HepG2 (cell line): Measurements from ENCODE around the gene HAGHL. TPM values are rescaled to one million over a fixed set of nuclear protein-coding genes. Genes with fewer than 3 reads are reported as not detected.
A peak's percentile ranks its signal among the peaks of the same experiment; 100 is the strongest.

Experiments
- ATAC-seq: fragments of 200-7000 bp; cut with Tn5 transposase; 3 replicates; pipeline ENCODE4 v1.9.1; 2020; ENCODE audit warnings: mild to moderate bottlenecking, moderate library complexity
- BruUV-seq: library from RNA; stranded (reverse); fragments of 400-500 nt; replicated peaks from 2 replicates; lab custom pipeline; 2021; lab: Mats Ljungman, UMichigan
- CTCF ChIA-PET: fragments of 300-600 bp; formaldehyde crosslinking; extraction: SDS; loops from one replicate; lab custom pipeline; 2021; ENCODE audit warnings: low total read pairs, inconsistent platforms, low intra/inter-chr PET ratio; lab: Yijun Ruan, JAX
- POLR2A ChIA-PET: fragments of 350-600 bp; sonication (Branson Sonifier 250); formaldehyde crosslinking; loops from one replicate; lab custom pipeline; 2020; ENCODE audit warnings: antibody characterized with exemption, inconsistent platforms; lab: Yijun Ruan, JAX
- DNase-seq: peaks from one replicate; pipeline ENCODE4 v3.0.0-alpha.2; 2015; ENCODE audit warnings: low spot score
- FAIRE-seq: peaks from 3 replicates; lab custom pipeline; 2011; peaks lifted over from hg19 to GRCh38; lab: Jason Lieb, UNC
- H2AFZ ChIP-seq: one replicate; pipeline ENCODE4 v1.6.1; 2011; ENCODE audit warnings: low read length, inconsistent platforms
- H3K27ac ChIP-seq: fragments of 300-600 bp; 3 replicates; pipeline ENCODE4 v1.8.0; 2011; ENCODE audit warnings: mixed run types, mild to moderate bottlenecking, mixed read lengths, low read length, inconsistent platforms; ENCODE audit not compliant: insufficient read depth; ENCODE audit errors: extremely low read length
- H3K27me3 ChIP-seq, 2 experiments: fragments of 200-600 bp in 1 of 2; 2 replicates in 1 of 2; 3 replicates in 1 of 2; pipeline versions ENCODE4 v1.6.0 to v1.8.0; 2011; ENCODE audit warnings: low read length in 2 of 2, mild to moderate bottlenecking in 2 of 2, moderate library complexity in 2 of 2, inconsistent platforms in 1 of 2; ENCODE audit not compliant: insufficient read depth in 2 of 2, control insufficient read depth in 1 of 2
- H3K36me3 ChIP-seq, 2 experiments: fragments of 200-600 bp in 1 of 2; replicated peaks in 1 of 2; 2 replicates in 1 of 2; 3 replicates in 1 of 2; pipeline versions ENCODE4 v1.5.1 to v1.8.0; 2011; ENCODE audit warnings: low read length in 2 of 2, inconsistent platforms in 1 of 2; ENCODE audit not compliant: insufficient read depth in 2 of 2, control insufficient read depth in 1 of 2
- H3K4me1 ChIP-seq: 2 replicates; pipeline ENCODE4 v1.5.1; 2012; ENCODE audit warnings: low read length, inconsistent platforms; ENCODE audit not compliant: insufficient read depth
- H3K4me2 ChIP-seq: 2 replicates; pipeline ENCODE4 v1.6.0; 2011; ENCODE audit warnings: low read depth, low read length, inconsistent platforms
- H3K4me3 ChIP-seq, 3 experiments: fragments of 200-600 bp in 1 of 3; sonication (generic), shearing (Covaris generic) in 1 of 3; replicated peaks in 1 of 3; 2 replicates each; pipeline ENCODE4 v1.5.1; 2011 to 2016; ENCODE audit warnings: low read length in 3 of 3, inconsistent platforms in 2 of 3, low read depth in 2 of 3, mild to moderate bottlenecking in 2 of 3, control low read depth in 1 of 3, mixed read lengths in 1 of 3; ENCODE audit not compliant: insufficient read depth in 1 of 3
- H3K79me2 ChIP-seq: one replicate; pipeline ENCODE4 v1.6.1; 2011; ENCODE audit warnings: low read length, inconsistent platforms; ENCODE audit not compliant: insufficient read depth
- H3K9ac ChIP-seq: 2 replicates; pipeline ENCODE4 v1.6.0; 2011; ENCODE audit warnings: mild to moderate bottlenecking, low read depth, low read length, inconsistent platforms; ENCODE audit not compliant: insufficient read depth
- H3K9me3 ChIP-seq: 2 replicates; pipeline ENCODE4 v1.5.1; 2012; ENCODE audit warnings: mild to moderate bottlenecking, low read length
- H4K20me1 ChIP-seq: 2 replicates; pipeline ENCODE4 v1.6.0; 2011; ENCODE audit warnings: inconsistent platforms, mild to moderate bottlenecking, low read length, moderate library complexity; ENCODE audit not compliant: insufficient read depth
- ELF4 ChIP-seq: sonication (generic); formaldehyde crosslinking; IDR thresholded peaks from 2 replicates; pipeline ENCODE4 v1.5.0; 2020; ENCODE audit warnings: missing genetic modification reagents, mild to moderate bottlenecking, moderate library complexity, borderline replicate concordance
- JUNB ChIP-seq: sonication (generic); formaldehyde crosslinking; IDR thresholded peaks from 2 replicates; pipeline ENCODE4 v1.8.0; 2022; ENCODE audit warnings: missing genetic modification reagents, mild to moderate bottlenecking, borderline replicate concordance
- KDM5B ChIP-seq: sonication (generic); formaldehyde crosslinking; IDR thresholded peaks from 2 replicates; pipeline ENCODE4 v1.4.0; 2020; ENCODE audit warnings: missing genetic modification reagents, mild to moderate bottlenecking, borderline replicate concordance
- ZSCAN9 ChIP-seq: IDR thresholded peaks from 2 replicates; pipeline ENCODE4 v1.6.1; 2016; ENCODE audit warnings: borderline replicate concordance
- WGBS: methylation state at CpG from one replicate; pipeline ENCODE4 v1.1.6; 2017; ENCODE audit warnings: low lambda C conversion rate; 5-methylcytosine and 5-hydroxymethylcytosine counted together
- in situ Hi-C: cut with HindIII; loops from 2 replicates; pipeline ENCODE4 v1.10.0; 2017; ENCODE audit warnings: low pct_unique_long_range_greater_than_20kb; ENCODE audit not compliant: extremely low pct_ligation_motif_present
- intact Hi-C: fragments of 100-400 bp; cut with micrococcal nuclease; formaldehyde crosslinking; loops from one replicate; pipeline ENCODE4 v1.10.0; 2022; ENCODE audit not compliant: unreplicated experiment
- polyA plus RNA-seq, 8 experiments: library from polyadenylated mRNA; depleted of rRNA in 3 of 8; stranded (reverse) in 7 of 8; unstranded in 1 of 8; fragments of >200 nt; fragmentation: Illumina TruSeq in 4 of 8; extraction: Trizol in 4 of 8; gene quantifications; 2 replicates each; pipeline versions ENCODE4 v1.2.1 to v1.2.3, GENCODE V29; 2011 to 2016; ENCODE audit warnings: low read depth in 4 of 8, missing spikeins in 1 of 8, mixed read lengths in 1 of 8; ENCODE audit not compliant: insufficient read depth in 1 of 8
- total RNA-seq, 5 experiments: library from RNA; depleted of rRNA; stranded (reverse); fragments of >200 nt; fragmentation: Illumina TruSeq; extraction: Trizol; gene quantifications; 2 replicates each; pipeline ENCODE4 v1.2.3, GENCODE V29; 2016; ENCODE audit warnings: low read depth in 1 of 5
- TF ChIP-seq, protein P1 (sequence below): sonication (generic); formaldehyde crosslinking; conservative IDR thresholded peaks from 2 replicates; pipeline ENCODE4 v1.4.0; 2020; ENCODE audit warnings: missing genetic modification reagents

Gene HAGHL
- total and polyA plus RNA-seq, 2 of the 13 experiments (the other 11 are each of a cell fraction or from before 2014, with no cell fraction given): 3.4 to 8.4 TPM

DNA sequence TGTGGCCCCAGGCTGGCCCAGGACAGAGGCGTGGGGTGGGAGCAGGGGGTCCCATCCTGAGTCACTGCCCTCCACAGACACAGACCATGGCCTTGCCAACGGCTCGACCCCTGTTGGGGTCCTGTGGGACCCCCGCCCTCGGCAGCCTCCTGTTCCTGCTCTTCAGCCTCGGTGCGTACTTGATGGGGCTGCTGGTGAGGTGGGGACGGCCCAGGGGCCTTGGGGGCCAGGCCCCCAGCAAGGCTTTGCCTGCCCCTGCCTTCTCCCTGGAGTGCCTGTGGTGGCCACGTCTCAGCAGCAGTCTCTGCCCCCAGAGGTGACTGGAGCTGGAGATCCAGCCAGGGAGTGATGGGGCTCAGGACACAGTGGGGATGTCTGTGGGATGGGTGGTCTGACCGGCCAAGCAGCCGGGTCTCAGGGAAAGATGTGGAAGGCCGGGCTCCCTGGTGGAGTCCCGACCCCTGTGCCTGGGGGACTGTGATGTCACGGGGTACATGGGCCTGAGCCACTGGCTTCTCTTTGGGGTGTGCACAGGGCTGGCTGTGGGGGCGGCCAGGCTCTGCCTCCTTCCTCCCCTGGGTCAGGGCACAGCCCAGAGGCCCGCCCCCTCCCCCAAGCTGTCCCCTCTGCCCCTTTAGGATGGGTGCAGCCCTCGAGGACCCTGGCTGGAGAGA, 35.8 kb downstream of the HAGHL start:
- no peak for TF ChIP-seq ZSCAN9 (CRISPR knock-in tag)
- TF ChIP-seq, protein P1, sequence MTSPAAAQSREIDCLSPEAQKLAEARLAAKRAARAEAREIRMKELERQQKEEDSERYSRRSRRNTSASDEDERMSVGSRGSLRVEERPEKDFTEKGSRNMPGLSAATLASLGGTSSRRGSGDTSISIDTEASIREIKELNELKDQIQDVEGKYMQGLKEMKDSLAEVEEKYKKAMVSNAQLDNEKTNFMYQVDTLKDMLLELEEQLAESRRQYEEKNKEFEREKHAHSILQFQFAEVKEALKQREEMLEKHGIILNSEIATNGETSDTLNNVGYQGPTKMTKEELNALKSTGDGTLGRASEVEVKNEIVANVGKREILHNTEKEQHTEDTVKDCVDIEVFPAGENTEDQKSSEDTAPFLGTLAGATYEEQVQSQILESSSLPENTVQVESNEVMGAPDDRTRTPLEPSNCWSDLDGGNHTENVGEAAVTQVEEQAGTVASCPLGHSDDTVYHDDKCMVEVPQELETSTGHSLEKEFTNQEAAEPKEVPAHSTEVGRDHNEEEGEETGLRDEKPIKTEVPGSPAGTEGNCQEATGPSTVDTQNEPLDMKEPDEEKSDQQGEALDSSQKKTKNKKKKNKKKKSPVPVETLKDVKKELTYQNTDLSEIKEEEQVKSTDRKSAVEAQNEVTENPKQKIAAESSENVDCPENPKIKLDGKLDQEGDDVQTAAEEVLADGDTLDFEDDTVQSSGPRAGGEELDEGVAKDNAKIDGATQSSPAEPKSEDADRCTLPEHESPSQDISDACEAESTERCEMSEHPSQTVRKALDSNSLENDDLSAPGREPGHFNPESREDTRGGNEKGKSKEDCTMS (CRISPR knock-in tag): no peak
- no peaks in the 10 kb centered on the region for H4K20me1 ChIP-seq
- 83% methylated on average over 5 of the region's 17 CpGs for WGBS
- peak overlapping the region; percentile 23; the same call in 1 of the 2 replicates for H3K4me2 ChIP-seq
- ATAC-seq (no peak), FAIRE-seq (no peak), DNase-seq (no peak)
- POLR2A ChIA-PET: interaction anchor here (2.0 kb wide), 1 partner anchor 42 kb away, joined by 18 read pairs; the partner anchor contains the start of gene ANTKMT
- peaks cover 32% of the 10 kb centered on the region for H3K4me1 ChIP-seq
- in situ Hi-C loops (no loop called here), intact Hi-C loops (no loop called here)
- H3K9me3 ChIP-seq: no peaks in the 10 kb centered on the region
- CTCF ChIA-PET: no interaction called here
- no peak overlapping the region for H2AFZ ChIP-seq
- H3K36me3 ChIP-seq: no peaks in the 10 kb centered on the region
- BruUV-seq: no TSS peak
- no peak overlapping the region for H3K4me3 ChIP-seq
- no peak overlapping the region for H3K9ac ChIP-seq
- H3K79me2 ChIP-seq: no peaks in the 10 kb centered on the region
- peaks cover 3 to 8% of the 10 kb centered on the region in 2 experiments; a peak in 4 of 5 replicates for H3K27me3 ChIP-seq
- no peak overlapping the region for H3K27ac ChIP-seq

- no peak for TF ChIP-seq ELF4 (CRISPR knock-in tag)
- TF ChIP-seq KDM5B: no peak
- no peak for TF ChIP-seq JUNB (CRISPR knock-in tag)
- ATAC-seq (no peak), FAIRE-seq (no peak), DNase-seq (no peak)
- Histone ChIP-seq H3K4me2 (no peak overlapping the region), H3K36me3 (no peaks in the 10 kb centered on the region), H3K4me1 (peaks cover 32% of the 10 kb centered on the region), H3K27ac (no peak overlapping the region), H2AFZ (no peak overlapping the region), H3K27me3 (peaks cover 3 to 8% of the 10 kb centered on the region in 2 experiments; a peak in 4 of 5 replicates), H4K20me1 (no peaks in the 10 kb centered on the region), H3K9me3 (no peaks in the 10 kb centered on the region), H3K79me2 (no peaks in the 10 kb centered on the region), H3K4me3 (no peak overlapping the region), H3K9ac (no peak overlapping the region)
- intact Hi-C loops: no loop called here
- WGBS: 60% methylated on average over 14 of the region's 21 CpGs
- ChIA-PET CTCF (no interaction called here), POLR2A (no interaction called here)
- BruUV-seq: no TSS peak
- in situ Hi-C loops: no loop called here
Observed at GRCh38 chr16:763369-764183, 36.7 kb downstream of the HAGHL start.
